Glomerular visceral epithelial cell (primary cell): Measurements from ENCODE around the gene CHRNA9.
"Not testable (repeated sequence)": the region's sequence is repeated elsewhere in the genome, so short reads cannot be mapped to it uniquely, and the experiment has no call there.

Experiments
- DNase-seq: peaks from one replicate; pipeline ENCODE4 v3.0.0-alpha.2; 2016; ENCODE audit errors: extremely low spot score

CHRNA9 gene

DNA sequence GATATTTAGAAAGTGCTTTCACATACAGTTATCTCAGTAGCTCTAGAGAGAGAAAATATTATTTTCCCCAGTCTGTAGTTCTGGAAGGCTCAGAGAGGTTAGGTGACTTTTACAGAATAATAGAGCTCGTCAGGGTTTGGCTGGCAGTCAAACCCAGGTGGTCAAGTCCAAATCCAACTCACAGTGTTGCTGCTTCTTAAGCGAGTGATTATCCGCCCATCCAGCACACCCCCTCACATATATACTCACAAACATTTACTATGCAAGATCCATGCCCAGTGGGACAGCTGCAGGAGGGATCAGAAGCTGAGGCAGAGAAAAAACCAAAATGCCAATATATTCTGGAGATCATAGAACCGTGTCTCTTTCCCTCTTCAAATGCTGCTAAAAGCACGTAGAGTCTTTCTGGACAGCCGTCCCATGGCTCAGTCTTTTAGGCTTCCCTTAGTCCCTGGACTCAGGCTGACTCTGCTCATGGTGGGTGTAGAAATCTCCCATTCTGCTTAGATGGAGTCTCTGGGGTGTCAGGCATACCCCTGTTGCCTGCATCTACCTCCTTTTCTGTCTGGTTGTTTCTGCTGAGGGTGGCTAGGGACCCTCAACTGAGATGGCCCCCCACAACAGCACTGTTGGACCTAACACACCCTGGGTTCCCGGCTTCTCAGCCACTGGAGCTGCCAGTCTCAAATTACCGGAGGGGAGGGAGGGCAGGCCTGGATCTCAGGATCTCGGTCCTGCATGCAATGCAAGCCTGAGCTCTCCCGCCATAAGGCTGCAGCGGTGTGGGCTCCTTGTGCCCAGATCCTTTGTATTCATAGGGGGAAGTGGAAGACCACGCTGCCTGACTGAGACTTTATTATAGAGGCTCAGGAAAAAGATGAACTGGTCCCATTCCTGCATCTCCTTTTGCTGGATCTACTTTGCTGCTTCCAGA, at the start of gene CHRNA9:
CHRNA9 (plus strand) TSS at position 743 of the 934 bp plus-strand sequence; CDS start at position 878, 135 bp downstream.
- no peak for DNase-seq

GRCh38 chr4:40285692-40286091, 49.4 kb upstream of the CHRNA9 start:
- no peak for DNase-seq

GRCh38 chr4:40288566-40288965, 46.6 kb upstream of the CHRNA9 start:
- DNase-seq, result no peak

- peak; percentile 25 for DNase-seq
Observed at GRCh38 chr4:40289366-40290188, 45.6 kb upstream of the CHRNA9 start.

GRCh38 chr4:40290611-40291186, 44.4 kb upstream of the CHRNA9 start:
- DNase-seq, result peak; percentile 25

- DNase-seq, result peak; percentile 33
Observed at GRCh38 chr4:40292313-40292759, 42.8 kb upstream of the CHRNA9 start.

DNA sequence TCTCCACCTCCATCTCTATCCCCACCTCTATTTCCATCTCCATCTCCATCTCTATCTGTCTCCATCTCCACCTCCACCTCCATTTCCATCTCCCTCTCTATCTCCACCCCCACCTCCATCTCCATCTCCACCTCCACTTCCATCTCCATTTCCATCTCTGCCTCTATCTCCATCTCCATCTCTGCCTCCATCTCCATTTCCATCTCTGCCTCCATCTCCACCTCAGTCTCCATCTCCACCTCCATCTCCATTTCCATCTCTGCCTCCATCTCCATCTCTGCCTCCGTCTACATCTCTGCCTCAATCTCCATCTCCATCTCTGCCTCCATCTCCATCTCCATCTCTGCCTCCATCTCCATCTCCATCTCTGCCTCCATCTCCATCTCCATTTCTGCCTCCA, 40.8 kb upstream of the CHRNA9 start:
- no peak for DNase-seq

GRCh38 chr4:40295030-40295429, 40.1 kb upstream of the CHRNA9 start:
- not testable (repeated sequence) for DNase-seq

DNA sequence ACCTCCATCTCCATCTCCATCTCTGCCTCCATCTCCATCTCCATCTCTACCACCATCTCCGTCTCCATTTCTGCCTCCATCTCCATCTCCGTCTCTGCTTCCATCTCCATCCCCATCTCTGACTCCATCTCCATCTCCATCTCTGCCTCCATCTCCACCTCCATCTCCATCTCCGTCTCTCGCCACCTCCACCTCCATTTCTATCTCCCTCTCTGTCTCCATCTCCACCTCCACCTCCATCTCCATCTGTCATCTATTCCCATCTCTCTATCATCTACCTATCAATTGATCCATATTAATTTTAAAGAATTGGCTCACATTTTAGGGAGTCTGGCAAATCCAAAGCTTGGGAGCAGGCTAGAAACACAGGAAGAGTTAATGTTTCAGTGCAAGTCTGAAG, 39.6 kb upstream of the CHRNA9 start:
- no peak for DNase-seq

- no peak for DNase-seq
Observed at GRCh38 chr4:40299126-40299525, 36.0 kb upstream of the CHRNA9 start.

GRCh38 chr4:40299811-40300292, 35.3 kb upstream of the CHRNA9 start:
- no peak for DNase-seq

GRCh38 chr4:40300371-40301162, 34.6 kb upstream of the CHRNA9 start:
- DNase-seq, result no peak

- no peak for DNase-seq
Observed at GRCh38 chr4:40301603-40302002, 33.5 kb upstream of the CHRNA9 start.

DNA sequence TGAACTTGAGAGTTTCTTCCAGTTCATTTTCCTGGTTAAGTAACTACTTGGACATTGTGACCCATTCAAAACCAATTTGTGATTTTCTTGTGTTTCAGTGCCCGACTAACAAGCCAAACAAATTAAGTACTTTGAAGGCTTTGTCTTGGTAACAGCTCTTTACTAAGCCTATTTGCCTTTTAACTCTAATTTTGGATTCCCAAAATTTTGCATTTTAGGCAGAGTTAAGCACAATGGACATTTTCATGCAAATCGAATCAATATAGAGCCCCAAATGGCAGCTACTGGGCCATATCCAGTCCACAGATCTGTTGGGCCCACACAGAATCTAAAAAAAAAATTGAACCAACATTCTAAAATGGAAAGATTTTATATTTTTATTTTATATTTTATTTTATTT, 31.4 kb upstream of the CHRNA9 start:
- no peak for DNase-seq

- no peak for DNase-seq
Observed at GRCh38 chr4:40305328-40306170, 29.6 kb upstream of the CHRNA9 start.

DNA sequence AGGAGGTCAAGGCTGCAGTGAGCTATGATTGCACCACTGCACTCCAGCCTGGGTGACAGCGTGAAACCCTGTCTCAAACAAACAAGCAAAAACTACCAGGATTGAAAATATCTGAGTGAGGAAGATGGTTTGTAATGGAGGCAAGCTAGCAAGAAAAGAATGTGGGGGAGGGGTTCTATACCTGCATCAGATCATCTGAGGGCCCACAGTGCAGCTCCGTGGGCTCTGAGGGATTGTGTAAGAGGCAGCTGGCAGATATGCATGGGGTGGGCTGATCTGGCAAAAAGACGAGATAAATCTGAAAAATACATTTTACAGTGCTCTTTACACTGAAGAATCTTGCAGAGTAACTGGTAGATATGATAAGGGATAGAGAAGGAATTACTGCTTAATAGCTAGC, 28.9 kb upstream of the CHRNA9 start:
- no peak for DNase-seq

DNA sequence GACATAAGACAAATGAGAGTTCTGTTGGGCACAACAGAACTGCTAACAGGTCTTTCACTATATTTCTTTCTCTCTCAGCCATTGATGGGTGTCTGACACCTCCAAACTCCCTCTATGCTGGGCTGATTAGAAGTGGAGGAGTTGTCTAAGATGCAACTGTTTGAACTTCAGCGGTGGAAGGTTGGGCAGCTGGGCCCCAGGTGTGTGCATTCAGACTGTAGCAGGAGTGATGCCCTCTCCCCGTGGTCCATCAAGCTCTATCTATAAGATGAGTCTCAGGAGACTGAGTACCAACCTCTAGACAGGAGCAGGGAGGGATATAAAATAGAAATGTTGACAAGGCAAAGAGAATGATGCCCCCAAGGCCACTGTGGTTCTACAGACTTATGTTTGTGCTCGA, 28.2 kb upstream of the CHRNA9 start:
- DNase-seq, result no peak

- DNase-seq, result no peak
Observed at GRCh38 chr4:40307627-40308497, 27.3 kb upstream of the CHRNA9 start.

DNA sequence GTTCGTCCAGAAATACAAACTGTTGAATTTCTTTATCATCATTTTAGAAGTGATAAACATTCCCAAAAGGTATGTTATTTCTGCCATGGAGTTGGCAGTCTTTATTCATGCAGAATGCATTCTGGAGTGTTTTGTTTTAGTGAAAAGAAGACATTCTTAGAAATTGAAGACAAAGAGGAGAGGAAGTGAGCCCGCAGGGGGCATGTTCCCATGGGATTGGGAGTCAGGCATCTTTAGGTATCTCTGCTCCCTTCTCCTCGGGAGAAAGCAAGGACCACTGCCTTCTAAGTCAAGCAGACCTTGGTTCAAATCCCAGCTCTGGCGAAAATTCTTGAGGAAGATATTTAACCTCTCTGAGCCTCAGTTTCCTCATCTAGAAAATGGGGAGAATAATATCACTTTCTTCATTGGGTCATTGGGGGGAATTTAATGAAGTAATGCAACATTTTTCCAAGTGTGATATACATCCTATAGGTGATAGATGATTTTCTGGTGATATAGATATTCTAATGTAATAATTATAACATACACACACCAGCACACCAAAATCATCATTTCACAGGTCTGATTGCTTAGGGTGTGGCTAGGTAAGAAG, 26.5 kb upstream of the CHRNA9 start:
- no peak for DNase-seq
